HG02798 (cell line): ENCODE measurements around the gene NCLN.
"Not testable (repeated sequence)": the region's sequence is repeated elsewhere in the genome, so short reads cannot be mapped to it uniquely, and the experiment has no call there.

Source experiments
- ATAC-seq: cut with Tn5 transposase; IDR thresholded peaks from one replicate; pipeline ENCODE4 v1.9.1; 2021; ENCODE audit warnings: mild to moderate bottlenecking; ENCODE audit not compliant: unreplicated experiment, poor library complexity

NCLN gene

DNA sequence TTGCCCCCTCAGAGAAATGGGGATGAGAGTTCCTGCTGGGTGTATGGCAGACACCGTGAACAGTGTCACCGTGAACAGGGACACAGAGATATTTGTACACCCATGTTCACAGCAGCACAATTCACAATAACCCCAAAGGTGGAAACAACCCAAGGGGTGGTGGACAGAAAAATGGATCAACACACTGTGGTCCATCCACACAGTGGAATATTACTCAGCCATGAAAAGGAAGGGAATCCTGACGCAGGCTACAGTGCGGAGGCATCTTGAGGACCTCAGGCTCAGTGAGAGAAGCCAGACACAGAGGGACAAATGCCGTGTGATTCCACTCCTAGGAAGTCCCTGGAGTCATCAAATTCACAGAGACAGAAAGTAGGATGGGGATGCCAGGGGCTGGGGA, 31.1 kb downstream of the NCLN start:
- no peak for ATAC-seq

- no peak for ATAC-seq
Measured at GRCh38 chr19:3220576-3220975, 34.8 kb downstream of the NCLN start.

DNA sequence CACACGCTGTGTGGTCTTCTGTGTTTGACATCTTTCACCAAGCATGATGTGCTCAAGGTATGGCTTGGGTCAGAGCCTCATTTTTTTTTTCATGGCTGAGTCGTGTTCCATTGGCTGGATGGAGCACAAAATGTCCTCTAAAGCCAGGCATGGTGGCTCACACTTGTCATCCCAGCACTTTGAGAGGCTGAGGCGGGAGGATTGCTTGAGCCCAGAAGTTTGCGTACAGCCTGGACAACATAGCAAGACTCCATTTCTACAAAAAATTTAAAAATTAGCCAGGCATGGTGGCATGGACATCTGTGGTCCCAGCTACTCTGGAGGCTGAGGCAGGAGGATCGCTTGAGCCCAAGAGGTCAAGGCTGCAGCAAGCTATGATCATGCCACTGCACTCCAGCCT, 35.8 kb downstream of the NCLN start:
- not testable (repeated sequence) for ATAC-seq

GRCh38 chr19:3222709-3223108, 37.0 kb downstream of the NCLN start:
- no peak for ATAC-seq

GRCh38 chr19:3224346-3225168, 38.8 kb downstream of the NCLN start, which contains the start of gene CELF5:
Gene CELF5, plus strand, starts transcription at chr19:3224661. Its CDS starts 79 bp downstream, at chr19:3224740.
- no peak for ATAC-seq

DNA sequence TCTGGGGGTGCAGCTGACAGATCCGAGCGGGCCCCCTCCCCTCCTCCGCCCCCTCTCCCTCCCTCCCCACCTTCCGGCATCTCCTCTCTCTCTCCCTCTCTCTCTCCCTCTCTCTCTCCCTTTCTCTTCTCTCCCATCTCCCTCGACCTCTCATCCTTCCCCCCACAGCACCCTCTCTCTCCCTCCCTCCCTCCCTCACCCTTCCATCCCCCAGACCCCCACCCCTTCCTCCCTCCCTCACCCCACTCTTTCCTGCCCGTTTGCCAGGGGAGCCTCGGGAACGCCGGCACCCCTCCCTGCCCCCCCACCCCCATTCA, 39.4 kb downstream of the NCLN start:
- no peak for ATAC-seq

DNA sequence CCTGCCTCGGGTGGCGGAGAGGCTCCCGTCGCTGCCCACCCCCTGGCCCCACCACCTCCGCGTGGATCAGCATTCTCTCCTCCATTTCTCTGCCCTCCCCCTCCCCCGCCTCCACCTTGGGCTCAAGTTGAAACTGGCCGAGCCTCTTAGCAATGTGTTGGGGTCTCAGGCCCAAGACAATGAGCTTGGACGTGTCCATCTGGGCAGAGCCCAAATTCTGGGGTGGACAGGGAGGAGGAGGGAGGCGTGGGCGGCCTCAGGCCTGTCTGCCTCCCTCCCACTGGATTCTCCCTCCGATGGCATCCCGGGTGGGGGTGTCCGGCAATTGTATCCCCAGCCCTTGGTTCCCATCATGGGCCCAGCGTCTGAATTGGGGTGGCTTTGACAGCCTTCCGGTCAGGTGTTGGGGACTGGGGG, 40.0 kb downstream of the NCLN start:
- ATAC-seq, result no peak

DNA sequence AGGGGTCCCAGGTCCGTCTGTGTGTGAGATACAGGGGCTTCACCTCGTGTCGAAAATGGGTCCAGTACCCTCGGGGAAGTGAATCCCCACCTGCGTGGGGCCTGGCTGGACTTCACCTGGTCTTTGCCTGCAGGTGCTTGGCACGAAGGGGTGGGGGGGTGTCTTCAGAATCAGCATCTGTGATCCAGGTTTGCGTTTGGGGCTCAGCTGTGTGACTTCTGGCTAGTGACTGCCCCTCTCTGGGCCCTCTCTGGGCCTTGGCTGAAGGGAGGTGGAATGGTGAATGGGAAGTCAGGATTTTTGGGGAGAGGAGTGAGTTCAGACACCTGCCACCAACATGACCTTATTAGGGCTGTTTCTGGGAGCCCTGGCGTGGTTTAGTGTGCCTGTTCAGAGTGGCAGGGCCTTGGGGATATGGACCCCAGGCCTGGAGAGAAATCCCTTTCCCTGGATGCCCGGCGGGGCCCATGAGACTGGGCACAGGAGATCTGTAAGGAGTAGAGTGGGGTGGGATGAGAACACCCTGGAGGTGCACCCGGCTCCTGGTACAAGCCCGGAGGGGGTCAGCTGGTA, 41.4 kb downstream of the NCLN start:
- no peak for ATAC-seq

- ATAC-seq, result no peak
Measured at GRCh38 chr19:3229346-3229743, 43.6 kb downstream of the NCLN start.

- no peak for ATAC-seq
Measured at GRCh38 chr19:3229888-3230496, 44.3 kb downstream of the NCLN start.

GRCh38 chr19:3231288-3231687, 45.6 kb downstream of the NCLN start:
- no peak for ATAC-seq

DNA sequence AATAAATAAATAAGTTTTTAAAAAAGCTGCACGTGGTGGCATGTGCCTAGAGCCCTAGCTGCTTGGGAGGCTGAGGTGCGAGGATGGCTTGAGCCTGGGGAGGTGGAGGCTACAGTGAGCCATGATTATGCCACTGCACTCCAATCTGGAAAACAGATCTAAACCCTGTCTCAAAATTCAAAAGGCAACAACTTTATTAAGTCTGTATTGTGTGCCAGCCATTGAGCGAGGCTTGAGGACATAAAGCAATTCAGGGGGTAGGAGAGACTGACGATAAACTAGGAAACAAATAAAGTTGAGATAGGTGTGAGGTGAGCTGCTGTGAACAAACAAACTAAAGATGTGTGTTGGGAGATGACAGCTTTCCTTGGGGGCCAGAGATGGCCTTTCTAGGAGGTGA, 47.4 kb downstream of the NCLN start:
- ATAC-seq, result no peak

DNA sequence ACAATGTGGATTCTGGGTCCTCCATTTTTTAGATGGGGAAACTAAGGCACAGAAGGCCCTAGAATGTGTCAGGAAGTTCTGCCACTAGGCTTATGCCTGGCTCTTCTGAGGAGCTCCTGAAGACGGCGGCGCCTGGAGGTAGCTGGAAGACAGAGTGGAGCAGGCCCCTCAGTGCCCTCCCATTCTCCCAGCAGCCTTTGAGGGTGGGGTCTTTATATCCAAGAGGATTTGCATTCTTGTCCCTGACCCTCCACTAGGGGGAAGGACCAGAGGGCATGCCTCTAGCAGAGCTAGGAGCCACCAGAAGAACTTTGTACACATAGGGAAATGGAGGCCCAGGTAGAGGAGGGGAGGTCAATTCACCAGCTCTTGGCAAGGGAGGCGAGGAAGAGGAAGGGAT, 48.1 kb downstream of the NCLN start:
- no peak for ATAC-seq

DNA sequence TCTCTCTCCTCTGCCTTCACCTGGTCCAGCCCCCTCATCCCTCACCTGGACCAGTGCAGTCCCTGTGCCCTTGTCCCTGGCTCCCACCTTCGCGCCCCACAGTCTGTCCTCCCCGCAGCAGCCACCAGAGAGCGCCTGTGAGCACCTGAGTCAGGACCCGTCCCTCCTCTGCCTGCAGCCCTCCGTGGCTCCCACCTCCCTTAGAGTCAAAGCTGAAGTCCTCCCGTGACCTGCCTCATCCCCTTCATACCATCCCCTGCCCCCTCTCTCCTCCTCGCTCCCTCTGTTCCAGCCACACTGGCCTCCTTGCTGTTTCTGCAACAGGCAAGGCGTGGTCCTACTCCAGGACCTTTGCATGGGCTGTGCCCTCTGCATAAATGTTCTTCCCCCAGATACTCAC, 49.1 kb downstream of the NCLN start:
- no peak for ATAC-seq

GRCh38 chr19:3235604-3236003, 49.9 kb downstream of the NCLN start:
- not testable (repeated sequence) for ATAC-seq

DNA sequence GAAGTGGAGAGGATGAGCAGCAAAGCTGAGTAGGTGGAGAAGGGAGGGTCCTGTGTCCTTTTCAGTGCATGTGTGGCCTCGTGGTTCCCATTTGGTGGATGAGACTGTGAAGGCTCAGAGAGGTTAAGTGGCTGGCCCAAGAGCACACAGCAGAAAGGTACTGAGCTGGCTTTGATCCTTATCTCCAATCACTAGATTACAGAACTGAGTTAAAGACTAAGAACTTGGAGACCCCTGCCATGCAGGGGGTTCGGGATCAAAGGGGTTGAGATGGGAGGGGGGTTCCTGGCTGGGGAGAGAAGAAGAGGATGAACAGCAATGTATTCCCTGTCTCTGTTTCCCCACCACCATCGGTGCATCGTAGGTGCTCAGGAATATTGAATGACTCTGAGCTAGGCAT, 50.5 kb downstream of the NCLN start:
- no peak for ATAC-seq

- ATAC-seq, result no peak
Measured at GRCh38 chr19:3238066-3238561, 52.4 kb downstream of the NCLN start.

GRCh38 chr19:3239367-3239766, 53.6 kb downstream of the NCLN start:
- no peak for ATAC-seq

- no peak for ATAC-seq
Measured at GRCh38 chr19:3243819-3244700, 58.3 kb downstream of the NCLN start.

DNA sequence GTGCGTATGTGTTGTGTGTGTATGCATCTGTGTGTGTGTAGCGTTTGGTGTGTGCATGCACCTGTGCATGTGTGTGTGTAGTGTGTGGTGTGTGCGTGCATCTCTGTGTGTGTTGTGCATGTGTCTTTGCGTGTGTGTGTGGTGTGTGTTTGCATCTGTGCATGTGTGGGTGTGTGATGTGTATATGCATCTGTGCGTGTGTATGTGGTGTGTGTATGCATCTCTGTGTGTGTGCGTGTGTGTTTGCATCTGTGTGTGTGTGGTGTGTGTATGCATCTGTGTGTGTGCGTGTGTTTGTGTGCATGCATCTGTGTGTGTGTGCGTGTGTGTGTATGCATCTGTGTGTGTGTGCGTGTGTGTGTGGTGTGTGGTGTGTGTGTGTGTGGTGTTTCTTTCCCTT, 59.3 kb downstream of the NCLN start:
- ATAC-seq, result no peak
